ENCODE data around the gene ASTN2. TPM values are rescaled to one million over a fixed set of nuclear protein-coding genes. Genes with fewer than 3 reads are reported as not detected.

Gene ASTN2
- total RNA-seq, 2 donors from 2014 or later, result 3.1 to 4.9 TPM

GRCh38 chr9:117145811-117146490 lies 268.9 kb downstream of the ASTN2 start:
- ATAC-seq (no peak), DNase-seq (no peak)
- intact Hi-C loops (cut with DNase I, micrococcal nuclease), result no loop called here

- no peak for ATAC-seq
- intact Hi-C loops (cut with DNase I, micrococcal nuclease), result no loop called here
- DNase-seq, result no peak
Measured at GRCh38 chr9:117145081-117145480, 269.8 kb downstream of the ASTN2 start.

- intact Hi-C loops (cut with DNase I, micrococcal nuclease), result no loop called here
- ATAC-seq, result no peak
Measured at GRCh38 chr9:117138231-117138630, 276.6 kb downstream of the ASTN2 start.

GRCh38 chr9:117136461-117136860 lies 278.4 kb downstream of the ASTN2 start:
- ATAC-seq (no peak), DNase-seq (no peak)
- intact Hi-C loops (cut with DNase I, micrococcal nuclease), result no loop called here

More at GRCh38 chr9:117138231-117138630, 276.6 kb downstream of the ASTN2 start:
- DNase-seq, result no peak

- ATAC-seq (no peak), DNase-seq (no peak)
- intact Hi-C loops (cut with DNase I, micrococcal nuclease), result no loop called here
Measured at GRCh38 chr9:117135501-117136098, 279.3 kb downstream of the ASTN2 start.

GRCh38 chr9:117134826-117135500 lies 279.9 kb downstream of the ASTN2 start:
- intact Hi-C loops (cut with DNase I, micrococcal nuclease), result no loop called here
- no peak for ATAC-seq
- DNase-seq, result no peak

GRCh38 chr9:117126871-117127270 lies 288.0 kb downstream of the ASTN2 start:
- DNase-seq (no peak), ATAC-seq (no peak)
- intact Hi-C loops (cut with DNase I, micrococcal nuclease), result no loop called here

GRCh38 chr9:117125531-117125930 lies 289.3 kb downstream of the ASTN2 start:
- intact Hi-C loops (cut with DNase I, micrococcal nuclease), result no loop called here
- DNase-seq (no peak), ATAC-seq (no peak)

- DNase-seq (no peak), ATAC-seq (no peak)
- intact Hi-C loops (cut with DNase I, micrococcal nuclease), result no loop called here
Measured at GRCh38 chr9:117123729-117124128, 291.1 kb downstream of the ASTN2 start.

- intact Hi-C loops (cut with DNase I, micrococcal nuclease), result no loop called here
- DNase-seq (no peak), ATAC-seq (no peak)
Measured at GRCh38 chr9:117122953-117123352, 291.9 kb downstream of the ASTN2 start.

DNA sequence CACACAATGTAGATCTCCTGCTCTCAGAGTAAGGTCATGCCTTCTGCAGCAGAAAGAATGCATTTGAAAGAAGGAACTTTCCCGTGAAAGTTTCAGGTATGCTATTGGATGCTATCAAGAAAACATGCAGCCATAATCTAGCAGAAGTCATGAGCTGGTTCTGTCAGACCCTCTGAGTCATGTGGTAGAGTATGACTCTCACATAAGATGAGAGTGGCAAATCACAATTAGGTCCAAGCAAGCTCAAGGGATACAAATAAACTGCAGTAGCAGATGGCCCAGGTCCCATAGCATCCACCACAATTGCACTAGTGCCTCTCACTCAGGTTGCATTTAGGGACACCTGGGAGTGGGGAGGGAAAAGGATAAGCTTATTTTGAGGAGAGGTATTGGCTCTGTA lies 292.8 kb downstream of the ASTN2 start:
- intact Hi-C loops (cut with DNase I, micrococcal nuclease), result no loop called here
- ATAC-seq (no peak), DNase-seq (no peak)

GRCh38 chr9:117121316-117121715 lies 293.5 kb downstream of the ASTN2 start:
- intact Hi-C loops (cut with DNase I, micrococcal nuclease), result no loop called here
- DNase-seq, result no peak
- ATAC-seq, result no peak

GRCh38 chr9:117120061-117120460 lies 294.8 kb downstream of the ASTN2 start:
- ATAC-seq, result no peak
- intact Hi-C loops (cut with DNase I, micrococcal nuclease), result no loop called here

GRCh38 chr9:117116084-117116483 lies 298.8 kb downstream of the ASTN2 start:
- ATAC-seq (no peak), DNase-seq (no peak)
- intact Hi-C loops (cut with DNase I, micrococcal nuclease), result no loop called here

More at GRCh38 chr9:117120061-117120460, 294.8 kb downstream of the ASTN2 start:
- no peak for DNase-seq

DNA sequence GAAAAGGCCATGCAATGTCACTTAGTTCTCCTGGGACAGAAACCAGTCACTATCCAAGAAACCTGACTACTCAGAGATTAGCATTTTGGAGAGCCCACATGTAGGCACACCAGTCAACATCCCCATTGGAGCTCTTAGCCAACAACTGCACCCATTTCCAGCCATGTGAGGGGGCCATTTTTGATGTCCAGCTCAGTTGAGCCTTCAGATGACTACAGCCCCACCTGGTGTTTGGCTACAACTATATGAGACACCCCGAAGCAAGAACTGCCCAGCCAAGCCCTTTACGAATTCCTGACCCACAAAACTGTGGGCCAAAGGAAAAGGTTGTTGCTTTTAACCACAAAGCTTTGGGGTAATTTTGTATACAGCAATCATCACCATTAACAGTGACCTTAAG lies 300.1 kb downstream of the ASTN2 start:
- ATAC-seq, result no peak
- intact Hi-C loops (cut with DNase I, micrococcal nuclease), result no loop called here

DNA sequence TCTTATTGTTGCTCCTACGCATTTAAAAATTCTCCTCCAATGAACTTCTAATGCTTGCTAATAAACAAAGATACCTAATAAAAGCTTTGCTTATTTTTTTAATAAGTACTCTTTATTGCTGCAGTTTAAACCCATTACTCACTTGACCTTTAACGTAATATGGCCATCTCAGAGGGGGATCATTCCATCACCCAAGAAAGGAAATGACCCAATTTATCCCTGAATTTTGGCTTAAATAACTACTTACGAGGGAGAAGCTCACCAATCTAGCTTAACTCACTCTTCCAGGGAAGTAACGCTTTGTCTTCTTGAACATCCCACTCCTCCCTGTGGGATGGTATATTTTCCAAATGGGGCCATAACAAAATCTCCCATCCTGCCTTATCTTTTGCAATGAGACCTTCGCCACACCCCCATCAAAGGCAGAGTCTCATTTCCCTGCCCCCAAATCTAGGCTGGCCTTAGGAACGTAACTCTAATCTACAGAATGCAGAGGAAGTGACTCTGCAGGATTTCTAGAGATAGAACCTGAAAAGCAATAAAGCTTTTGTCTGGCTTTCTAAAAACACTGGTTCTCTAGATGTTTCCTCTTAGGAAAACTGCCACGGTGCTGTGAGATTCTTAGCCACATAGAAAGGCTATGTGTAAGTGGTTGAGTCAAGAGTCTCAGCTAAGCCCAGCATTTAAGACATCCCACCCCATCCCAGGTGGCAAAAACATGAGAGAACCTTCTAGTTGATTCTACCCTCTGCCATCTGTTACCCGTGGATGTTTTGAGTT lies 310.0 kb downstream of the ASTN2 start:
- ATAC-seq (no peak), DNase-seq (no peak)
- intact Hi-C loops (cut with DNase I, micrococcal nuclease), result no loop called here

More for the DNA sequence above, 300.1 kb downstream of the ASTN2 start:
- DNase-seq, result no peak

DNA sequence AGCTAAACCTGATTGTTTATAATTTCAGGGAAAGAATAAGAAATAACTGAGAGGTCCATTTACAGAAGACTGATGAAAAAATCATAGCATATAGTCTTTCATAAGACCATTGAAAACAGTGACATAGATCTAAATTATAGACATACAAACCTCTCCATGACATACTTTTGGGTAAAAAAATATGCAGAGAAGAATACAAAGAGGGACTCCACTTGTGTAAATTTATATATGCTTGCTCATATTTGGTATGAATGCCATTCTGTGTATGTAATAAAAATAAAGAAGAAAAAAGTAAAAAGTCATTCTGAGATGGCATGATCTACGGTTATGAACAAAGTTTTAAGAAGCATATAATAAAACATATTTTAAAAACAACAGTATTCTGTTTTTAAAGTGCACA lies 310.7 kb downstream of the ASTN2 start:
- no peak for ATAC-seq
- intact Hi-C loops (cut with DNase I, micrococcal nuclease), result no loop called here
- DNase-seq, result no peak

DNA sequence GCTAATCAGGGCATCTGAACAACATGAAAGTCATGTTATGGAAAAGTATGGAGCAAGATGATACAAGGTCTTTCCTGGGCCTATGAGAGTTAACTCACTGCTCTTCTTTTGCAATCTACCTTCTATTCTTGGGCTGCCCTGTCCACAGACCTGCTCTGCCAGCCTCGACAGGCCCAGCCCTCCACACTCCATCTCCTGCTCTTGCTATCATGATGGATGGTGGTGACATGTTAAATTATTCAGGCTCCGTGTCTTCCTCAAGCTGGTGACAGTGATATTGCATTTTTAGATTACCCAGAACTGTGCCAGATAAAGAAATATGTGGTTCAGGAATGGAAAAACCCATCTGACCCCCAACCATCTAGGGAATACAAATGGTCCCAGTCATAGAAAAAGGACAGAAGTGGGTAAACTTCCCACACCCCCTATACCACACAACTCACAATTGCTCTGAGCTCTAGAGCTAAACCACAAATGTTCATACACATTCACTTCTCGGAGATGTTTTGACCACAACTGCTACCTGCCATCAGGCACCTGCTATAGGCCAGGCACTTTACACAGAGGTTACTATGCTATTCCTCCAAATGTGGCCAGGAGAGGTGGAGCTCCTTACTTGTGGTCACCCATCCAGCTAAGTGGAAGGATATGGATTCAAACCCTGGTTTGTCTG lies 311.3 kb downstream of the ASTN2 start:
- intact Hi-C loops (cut with DNase I, micrococcal nuclease), result no loop called here
- no peak for DNase-seq
- no peak for ATAC-seq

GRCh38 chr9:117101008-117101407 lies 313.8 kb downstream of the ASTN2 start:
- DNase-seq, result no peak
- ATAC-seq, result no peak
- intact Hi-C loops (cut with DNase I, micrococcal nuclease), result no loop called here
